DMS153 (cell line): ENCODE measurements around the gene KRTAP10-5.
"Not testable (repeated sequence)": the region's sequence is repeated elsewhere in the genome, so short reads cannot be mapped to it uniquely, and the experiment has no call there.

Source experiments
- DNase-seq: peaks from one replicate; lab custom pipeline; 2025; lab: John Stamatoyannopoulos, UW

KRTAP10-5 gene

GRCh38 chr21:44590897-44591800 lies 10.7 kb upstream of the KRTAP10-5 start:
- not testable (repeated sequence) for DNase-seq

GRCh38 chr21:44590311-44590721 lies 9.9 kb upstream of the KRTAP10-5 start:
- DNase-seq: no peak

DNA sequence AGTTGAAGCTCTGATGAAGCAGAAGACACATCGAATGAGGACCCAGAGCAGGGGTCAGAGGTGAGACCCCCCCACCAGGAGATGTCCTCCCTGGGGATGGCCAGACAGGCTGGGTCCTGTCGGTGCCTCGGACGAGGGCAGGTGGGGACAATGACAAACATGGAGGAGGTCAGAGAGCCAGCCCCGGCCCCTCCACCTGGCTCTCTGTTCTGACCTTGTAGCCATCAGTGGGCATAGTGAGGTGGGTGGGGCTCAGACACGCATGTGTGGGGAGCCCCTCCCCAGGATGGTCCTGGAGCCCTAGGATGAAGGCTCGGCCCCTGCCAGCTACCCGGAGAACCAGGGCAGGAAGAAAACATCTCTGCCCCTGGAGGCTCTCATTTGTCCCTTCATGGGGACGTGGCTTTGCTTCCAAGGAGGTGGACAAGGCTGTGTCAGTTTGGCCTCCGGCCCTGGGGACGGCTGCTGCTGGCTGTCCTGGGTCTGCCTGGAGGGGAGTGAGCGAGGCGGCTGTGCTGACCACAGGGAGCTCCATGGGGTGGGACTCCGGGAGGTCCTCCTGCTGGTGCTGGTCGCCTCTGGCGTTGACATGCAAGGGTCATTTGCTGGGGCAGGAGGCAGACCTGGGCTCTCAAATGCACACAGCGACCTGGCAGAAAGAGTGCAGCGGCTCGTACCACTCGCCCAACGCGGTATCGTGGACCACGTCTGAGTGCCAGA lies 9.3 kb upstream of the KRTAP10-5 start:
- no peak for DNase-seq

DNA sequence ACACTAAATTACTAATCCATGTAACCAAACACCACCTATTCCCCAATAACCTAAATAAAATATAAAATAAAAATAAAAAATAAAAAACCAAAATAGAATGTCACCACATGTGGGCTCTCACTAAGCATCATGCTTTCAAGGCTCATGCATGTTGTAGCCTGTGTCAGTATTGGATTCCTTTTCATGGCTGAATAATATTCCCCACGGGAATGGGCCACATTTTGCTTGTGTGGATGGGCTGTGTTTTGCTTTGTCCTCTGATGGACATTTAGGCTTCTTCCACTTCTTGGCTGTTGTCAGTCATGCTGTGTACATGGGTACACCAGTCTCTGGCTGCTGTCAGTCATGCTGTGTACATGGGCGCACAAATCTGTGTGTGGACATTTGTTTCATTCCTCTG lies 8.7 kb upstream of the KRTAP10-5 start:
- DNase-seq: no peak

GRCh38 chr21:44585892-44586291 lies 5.5 kb upstream of the KRTAP10-5 start:
- no peak for DNase-seq

- no peak for DNase-seq
Measured at GRCh38 chr21:44583800-44584147, 3.4 kb upstream of the KRTAP10-5 start.

GRCh38 chr21:44583089-44583799 lies 2.8 kb upstream of the KRTAP10-5 start:
- no peak for DNase-seq

DNA sequence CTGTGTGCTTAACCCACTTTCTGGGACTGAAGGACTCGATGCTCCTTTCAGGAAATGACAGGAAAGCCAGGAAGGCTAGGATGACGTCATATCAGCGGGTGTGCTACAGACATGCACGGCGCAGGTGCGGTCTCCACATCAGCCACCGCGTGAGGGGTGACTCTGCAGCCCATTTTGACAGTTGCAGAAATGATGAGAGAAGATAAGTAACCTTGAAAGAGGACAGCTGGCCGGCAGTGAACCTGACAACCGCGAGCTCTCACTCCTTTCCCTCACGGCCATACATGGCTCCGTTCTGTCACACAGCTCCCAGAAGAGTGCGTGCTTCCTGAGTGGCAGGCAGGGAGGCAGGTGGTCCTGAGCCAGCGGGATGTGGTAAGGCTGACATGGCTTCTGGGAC lies 1.7 kb upstream of the KRTAP10-5 start:
- DNase-seq: no peak

DNA sequence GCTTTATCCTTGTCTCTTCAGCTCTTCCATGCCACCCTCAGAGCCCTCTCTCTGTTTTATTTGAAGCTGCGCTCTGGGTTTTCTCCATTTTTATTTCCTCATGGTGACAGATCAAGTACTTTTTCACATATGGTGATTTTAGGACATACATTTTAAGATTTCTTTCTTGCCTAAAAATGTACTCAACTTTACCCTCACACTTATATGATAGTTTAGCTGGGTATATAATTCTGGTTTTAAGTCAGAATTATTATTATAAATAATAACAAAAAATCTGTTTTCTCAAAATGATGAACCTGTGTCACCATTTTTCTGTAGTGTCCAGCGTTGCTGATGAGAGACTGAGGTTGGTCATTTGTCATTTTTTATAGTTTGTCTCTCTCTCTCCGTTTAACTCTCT lies 754 bp upstream of the KRTAP10-5 start:
- DNase-seq: no peak

GRCh38 chr21:44579833-44580144 lies 615 bp downstream of the KRTAP10-5 start:
- DNase-seq: no peak

GRCh38 chr21:44579056-44579832 lies 1.2 kb downstream of the KRTAP10-5 start:
- no peak for DNase-seq

- DNase-seq: no peak
Measured at GRCh38 chr21:44578371-44579055, 1.9 kb downstream of the KRTAP10-5 start.

GRCh38 chr21:44576025-44576420 lies 4.4 kb downstream of the KRTAP10-5 start:
- no peak for DNase-seq

DNA sequence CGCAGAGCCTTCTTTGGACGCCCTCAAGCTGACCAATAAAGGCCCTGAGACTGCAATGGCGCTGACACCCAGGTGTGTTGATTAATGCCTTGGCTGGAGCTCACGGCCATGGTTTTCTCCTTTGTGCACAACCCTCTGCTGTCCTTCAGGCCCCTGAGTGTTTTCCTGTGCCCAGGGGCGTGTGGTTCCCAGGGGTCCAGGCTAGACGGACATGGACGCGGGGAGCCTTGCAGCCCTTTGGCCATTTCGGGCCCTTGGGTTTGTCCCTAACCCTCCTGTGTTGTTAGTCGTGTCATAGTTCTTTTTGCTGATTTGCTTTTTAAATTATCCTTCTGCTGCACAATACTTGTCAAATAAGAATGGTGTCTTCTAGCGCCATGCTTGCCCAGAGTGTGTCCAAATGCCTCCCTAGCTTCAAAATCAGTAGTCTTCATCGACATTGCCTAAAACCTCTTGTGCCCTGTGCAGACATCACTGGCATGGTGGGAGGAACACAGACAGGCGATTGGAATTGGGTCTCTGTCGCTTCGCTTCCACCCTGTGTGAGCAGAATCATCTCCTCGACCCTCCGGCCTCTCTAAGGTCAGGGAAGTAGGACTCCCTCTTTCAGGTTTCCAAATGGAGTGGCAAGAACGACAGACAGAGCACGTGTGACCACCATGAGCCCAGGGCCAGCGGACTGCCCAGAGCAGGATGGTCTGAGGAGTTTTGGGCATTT lies 4.9 kb downstream of the KRTAP10-5 start:
- no peak for DNase-seq

DNA sequence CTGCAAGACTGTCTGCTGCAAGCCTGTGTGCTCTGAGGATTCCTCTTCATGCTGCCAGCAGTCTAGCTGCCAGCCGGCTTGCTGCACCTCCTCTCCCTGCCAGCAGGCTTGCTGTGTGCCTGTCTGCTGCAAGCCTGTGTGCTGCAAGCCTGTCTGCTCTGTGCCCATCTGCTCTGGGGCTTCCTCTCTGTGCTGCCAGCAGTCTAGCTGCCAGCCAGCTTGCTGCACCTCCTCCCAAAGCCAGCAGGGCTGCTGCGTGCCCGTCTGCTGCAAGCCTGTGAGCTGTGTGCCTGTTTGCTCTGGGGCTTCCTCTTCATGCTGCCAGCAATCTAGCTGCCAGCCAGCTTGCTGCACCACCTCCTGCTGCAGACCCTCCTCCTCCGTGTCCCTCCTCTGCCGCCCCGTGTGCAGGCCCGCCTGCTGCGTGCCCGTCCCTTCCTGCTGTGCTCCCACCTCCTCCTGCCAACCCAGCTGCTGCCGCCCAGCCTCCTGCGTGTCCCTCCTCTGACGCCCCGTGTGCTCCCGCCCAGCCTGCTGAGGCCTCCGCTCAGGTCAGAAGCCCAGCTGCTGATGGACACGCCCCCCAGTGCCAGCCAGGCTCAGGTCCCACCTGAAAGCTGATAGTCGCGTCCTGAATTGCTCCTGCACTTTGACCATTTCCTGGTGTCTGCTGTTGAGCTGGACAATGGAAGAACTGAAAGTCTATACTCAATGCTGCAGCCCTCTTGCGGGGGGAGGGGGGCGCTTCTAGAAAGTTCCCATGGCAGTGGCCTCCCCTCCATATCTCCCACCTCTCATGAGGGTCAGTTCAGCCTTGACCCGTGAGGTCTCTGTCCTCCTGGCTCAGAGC lies 5.7 kb downstream of the KRTAP10-5 start:
- DNase-seq: no peak

GRCh38 chr21:44573630-44574456 lies 6.6 kb downstream of the KRTAP10-5 start, which contains the start of gene KRTAP10-4:
KRTAP10-4 (plus strand) TSS chr21:44573729; CDS start chr21:44573759, 30 bp downstream.
- DNase-seq: not testable (repeated sequence)

DNA sequence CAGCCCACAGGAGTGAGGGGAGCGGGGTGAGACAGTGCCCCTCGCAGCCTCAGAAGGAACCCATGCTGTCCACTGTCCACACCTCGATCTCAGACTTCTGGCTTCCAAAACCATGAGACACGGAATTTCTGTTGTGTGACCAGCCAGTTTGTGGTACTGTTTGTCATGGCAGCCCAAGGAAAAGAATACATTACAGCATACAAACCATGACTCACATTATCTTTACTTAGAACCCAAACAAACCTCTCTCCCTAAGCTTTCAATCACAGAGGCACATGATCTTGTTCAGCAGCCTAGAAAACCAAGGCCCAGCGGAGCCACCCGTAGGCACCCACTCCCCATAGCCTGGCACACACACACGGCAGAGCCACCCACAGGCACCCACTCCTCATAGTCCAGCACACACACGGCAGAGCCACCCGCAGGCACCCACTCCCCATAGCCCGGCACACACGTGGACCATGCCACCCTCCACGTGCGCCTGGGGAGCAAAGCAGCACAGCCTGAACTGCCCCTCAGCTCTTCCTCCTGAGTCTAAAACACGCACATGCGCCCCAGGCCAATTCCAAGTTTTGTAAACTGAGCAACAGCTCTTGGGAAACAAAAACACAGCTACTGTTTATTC lies 7.3 kb downstream of the KRTAP10-5 start:
- no peak for DNase-seq
